Activated CD4-positive, CD25-positive, alpha-beta regulatory T cell treated with anti-CD3 and anti-CD28 coated beads, Interleukin-2, amount 50 U/mL, for 72 hours (primary cell): ENCODE data around the gene WNT7B.

Experiments used
- DNase-seq: peaks from one replicate; pipeline ENCODE4 v3.0.0; 2021

WNT7B gene

DNA sequence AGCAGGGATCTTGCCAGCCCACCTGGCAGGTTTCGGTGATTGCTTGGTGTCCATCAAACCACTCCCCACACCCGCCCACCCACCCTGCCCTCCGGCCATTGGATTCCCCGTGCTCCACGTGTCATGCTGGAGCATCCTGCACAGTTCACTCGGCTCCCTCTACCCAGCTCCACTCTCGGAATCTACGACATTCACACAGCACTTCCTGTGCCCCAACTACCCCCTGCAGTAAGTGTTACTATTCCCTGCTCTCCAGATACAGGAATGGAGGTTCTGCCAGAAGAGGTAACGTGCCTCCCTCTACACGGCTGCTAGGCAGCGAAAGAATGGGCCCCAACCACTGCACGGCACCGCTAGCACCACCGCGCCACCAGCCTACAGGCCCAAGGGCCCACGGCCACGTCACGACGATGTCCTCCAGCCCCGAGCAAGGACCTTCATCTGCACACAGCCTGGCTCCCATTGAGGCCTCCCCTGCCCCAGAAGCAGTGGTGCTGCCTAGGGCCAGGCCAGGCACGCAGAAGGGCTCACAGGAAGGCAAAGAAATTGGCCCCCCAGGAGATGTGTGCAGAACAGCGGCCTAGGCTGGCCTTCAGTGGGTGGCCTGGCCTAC is 27.6 kb downstream of the WNT7B start:
- DNase-seq, result no peak

DNA sequence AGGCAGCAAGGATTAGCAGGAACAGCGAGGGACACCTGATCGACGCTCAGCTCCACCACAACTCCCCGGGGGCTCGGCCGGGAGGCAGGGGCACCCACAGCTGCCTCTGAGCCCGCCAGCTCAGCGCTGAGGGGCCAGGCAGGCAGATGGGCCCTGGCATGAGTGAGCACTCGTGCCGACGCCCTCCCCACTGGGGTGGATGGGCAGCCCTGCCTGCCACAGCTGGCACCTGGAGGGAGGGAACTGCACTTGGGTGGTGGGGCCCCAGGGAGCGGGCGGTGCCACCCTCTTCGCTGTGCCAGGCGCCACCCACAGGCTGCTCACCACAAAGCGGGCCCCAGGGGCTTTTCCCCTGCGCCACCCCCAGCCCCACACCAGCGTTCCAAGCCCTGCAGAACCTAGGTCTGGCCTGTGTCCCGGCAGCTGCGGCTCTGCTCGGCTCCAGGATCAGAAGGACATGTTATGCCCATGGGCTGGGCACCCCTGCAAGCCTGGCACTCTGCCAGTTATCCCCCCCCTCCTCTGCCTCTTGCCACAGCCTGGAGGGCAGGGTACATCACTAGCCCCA is 28.8 kb downstream of the WNT7B start:
- DNase-seq, result no peak

DNA sequence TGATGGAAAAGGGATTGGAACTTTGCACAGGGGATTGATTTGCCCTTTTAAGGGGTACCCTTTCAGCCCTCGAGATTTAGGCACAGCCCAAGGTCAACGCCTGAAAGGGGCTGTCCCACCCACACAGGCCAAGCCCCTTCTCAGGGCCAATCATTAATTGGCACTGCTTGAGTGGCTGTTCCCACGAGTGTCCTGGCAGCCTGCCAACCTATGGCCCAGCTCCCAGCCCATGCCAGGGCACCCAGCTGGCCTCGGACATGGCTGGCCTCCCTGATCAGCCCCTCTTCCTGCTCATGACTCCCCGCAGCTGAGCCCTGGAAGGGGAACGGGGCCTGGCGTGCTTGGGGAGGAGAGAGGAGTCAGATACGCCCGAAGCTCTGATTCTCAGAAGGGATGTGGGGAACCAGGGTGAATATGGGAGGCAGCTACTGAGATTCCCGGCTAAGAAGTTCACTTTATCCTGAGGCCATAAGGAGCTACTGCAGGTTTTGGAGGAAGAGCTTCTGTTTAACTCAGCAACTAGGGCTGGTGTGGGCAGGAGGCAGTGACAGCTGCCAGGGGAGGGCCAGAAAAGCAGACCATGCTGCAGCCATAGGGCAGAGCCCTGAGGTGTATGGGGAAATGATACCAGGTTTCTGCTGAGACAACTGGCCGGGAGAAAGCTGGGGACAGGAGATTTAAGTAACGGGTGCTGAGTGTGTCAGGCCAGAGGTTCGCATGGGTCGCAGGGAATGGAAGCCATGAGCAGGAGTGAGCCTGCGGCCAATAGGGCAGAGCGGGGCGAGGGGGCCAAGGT is 30.0 kb downstream of the WNT7B start:
- DNase-seq, result no peak

DNA sequence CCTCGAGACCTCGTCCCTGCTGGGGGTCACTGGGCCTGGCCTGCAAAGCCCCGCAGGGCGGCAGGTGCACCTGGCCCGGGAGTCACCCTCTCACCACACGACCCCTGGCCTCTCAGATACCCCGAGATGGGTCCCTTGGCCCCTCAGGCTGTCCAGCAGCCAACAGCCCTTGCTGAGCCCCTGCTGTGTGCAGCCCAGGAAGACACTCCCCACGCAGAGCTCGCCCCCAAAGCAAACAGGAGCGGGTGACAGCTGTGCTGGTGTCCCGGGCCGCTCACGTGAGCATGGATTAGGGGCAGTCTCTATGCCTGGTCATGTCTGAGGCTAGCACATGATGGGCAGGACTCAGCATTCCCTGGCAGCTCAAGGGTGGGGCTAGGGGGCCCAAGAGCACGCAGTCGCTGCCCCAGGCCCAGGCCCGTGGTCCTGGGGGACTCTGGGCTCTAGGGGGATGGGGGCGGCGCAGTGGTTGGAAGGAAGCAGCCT is 31.3 kb downstream of the WNT7B start:
- no peak for DNase-seq

DNA sequence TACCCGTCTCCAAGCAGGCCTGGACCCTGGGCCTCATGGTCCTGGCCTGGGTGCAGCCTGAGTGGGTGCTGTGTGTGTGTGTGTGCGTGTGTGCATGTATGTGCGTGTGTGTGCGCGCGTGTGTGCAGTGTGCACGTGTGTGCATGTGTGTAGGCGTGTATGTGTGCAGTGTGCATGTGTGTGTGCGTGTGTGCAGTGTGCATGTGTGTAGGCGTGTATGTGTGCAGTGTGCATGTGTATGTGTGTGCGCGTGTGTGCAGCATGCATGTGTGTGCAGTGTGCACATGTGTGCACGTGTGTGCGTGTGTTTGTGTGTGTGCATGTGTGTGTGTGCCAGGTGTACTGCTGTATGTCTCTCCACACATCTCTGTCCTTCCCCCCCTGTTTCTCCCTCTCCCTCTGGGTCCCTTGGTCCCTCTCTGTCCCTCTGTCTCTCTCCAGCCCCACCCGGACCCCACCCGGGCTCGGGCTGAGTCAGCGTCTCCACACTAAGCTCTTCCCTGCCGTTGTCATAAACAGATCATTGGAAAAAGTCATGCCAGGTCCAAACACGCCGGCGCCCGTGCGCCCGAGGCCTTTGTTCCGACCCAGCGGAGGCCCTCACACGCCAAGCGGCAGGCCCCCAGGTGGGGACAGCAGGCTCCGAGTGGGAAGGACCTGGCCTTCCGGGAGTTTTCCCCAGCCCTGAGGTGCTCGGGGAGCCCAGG is 34.0 kb downstream of the WNT7B start:
- no peak for DNase-seq

DNA sequence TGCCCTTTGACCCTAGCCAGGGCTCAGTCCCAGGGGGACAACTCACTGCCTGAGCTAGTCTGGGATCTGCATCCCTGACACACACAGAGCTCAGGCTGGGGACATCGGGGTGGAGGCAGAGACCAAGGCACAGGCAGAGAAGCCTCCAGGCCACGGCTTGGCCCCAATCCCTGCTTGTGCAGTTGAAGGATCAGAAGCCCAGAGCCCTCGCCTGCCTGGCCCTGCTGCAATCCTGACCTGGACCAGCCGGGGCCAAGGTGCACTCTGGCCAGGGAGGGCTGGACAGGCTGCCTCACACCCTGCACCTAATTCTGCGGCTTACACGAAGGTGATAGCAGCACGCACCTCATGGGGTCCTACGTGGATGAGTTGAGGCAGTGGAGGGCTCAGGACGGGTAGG is 34.6 kb downstream of the WNT7B start:
- DNase-seq, result no peak

DNA sequence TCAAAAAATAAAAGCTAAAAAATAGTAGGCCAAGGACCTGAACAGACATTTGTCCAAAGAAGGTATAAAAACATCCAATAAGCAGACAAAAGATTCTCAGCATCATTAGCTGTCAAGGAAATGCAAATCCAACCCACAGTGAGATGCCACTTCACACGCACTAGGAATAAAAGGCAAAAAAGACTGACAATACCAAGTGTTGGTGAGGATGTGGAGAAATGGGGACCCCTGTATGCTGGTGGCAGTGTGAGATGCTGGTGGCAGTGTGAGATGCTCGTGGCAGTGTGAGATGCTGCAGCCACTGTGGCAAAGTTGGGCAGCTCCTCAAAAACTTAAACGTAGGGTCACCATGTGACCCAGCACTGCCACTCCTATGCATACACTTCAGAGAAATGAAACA is 38.0 kb downstream of the WNT7B start:
- DNase-seq, result no peak

DNA sequence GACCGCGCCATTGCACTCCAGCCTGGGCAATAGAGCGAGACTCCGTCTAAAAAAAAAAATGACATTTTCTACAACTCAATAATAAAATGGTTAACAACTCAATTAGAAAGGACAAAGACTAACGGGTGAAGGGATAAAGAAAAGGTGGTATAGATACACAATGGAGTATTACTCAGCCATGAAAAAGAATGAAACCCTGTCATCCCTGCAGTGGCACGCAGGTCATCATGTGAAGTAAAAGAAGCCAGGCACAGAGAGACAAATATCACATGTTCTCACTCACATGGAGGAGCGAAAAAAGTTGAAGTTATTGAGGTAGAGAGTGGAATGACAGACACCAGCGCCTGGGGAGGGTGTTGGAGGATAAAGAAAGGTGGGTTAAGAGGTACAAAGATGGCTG is 39.0 kb downstream of the WNT7B start:
- no peak for DNase-seq

DNA sequence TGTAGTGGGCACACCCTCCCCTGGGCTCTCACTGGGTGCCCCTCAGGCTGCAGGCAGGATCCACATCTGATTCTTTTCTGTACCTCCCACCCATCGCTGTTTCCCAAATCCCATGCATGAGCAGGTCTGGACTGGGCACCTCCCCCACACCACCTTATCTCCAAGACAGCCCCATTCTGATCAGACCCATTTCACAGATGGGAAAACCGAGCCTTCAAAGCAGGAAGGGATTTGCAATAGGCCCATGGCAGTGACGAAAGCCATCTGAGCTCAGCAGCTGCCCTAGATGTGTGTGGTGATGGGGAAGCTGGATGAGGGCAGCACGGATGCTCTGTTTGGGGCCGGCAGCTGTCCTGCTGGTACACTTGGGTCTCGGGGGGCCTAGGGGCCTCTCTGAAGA is 41.4 kb downstream of the WNT7B start:
- no peak for DNase-seq

DNA sequence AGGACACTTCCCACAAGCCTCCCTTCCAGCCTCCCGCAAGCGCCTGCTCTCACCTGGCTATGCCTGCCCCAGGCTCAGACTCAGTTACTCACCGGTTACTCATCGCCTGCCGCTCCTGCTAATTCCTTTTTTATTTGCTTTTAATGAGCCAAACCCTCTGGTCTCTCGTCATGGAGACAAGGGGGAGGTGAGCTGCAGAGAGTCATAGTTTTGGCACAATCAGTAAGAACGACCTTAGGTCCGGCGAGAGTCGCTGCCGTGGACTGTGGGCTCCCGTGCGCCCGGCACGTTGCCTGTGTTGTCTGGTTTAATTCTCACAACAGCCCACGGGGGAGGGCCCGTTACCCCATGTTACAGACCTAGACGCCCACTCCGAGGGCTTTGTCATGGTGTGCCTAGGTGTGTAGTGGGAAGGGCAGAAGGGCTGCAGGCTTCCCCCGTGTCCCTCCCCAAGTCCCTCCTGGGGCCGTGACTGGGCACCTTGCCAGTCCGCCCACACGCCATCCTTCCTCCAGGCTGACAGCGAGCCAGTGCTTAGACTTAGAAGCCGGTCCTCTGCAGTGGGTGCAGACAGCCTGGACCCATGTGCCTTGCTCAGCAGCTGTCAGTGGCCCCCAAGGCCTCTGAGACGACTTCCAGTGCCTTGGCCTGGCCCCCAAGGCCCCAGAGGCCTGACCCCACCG is 42.2 kb downstream of the WNT7B start:
- no peak for DNase-seq

DNA sequence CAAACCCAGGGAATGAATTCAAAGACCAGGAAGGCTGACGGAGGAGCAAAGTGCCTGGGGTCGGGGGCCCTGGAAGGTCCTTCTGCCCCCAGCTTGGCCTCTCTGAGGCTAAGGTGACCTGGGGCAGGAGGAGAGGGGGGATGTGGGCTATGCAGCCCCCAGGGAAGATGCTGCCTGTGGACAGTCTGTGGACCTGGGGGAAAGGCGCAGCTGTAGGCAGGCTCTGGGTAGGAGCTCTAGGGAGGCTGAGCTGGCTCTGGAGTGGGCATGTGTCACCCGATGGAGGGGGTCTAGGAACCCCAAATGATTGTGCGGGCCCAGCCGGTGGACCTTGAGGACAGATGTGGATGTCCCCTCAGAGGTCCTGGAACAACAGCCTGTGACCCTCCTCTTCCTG is 42.8 kb downstream of the WNT7B start:
- no peak for DNase-seq

DNA sequence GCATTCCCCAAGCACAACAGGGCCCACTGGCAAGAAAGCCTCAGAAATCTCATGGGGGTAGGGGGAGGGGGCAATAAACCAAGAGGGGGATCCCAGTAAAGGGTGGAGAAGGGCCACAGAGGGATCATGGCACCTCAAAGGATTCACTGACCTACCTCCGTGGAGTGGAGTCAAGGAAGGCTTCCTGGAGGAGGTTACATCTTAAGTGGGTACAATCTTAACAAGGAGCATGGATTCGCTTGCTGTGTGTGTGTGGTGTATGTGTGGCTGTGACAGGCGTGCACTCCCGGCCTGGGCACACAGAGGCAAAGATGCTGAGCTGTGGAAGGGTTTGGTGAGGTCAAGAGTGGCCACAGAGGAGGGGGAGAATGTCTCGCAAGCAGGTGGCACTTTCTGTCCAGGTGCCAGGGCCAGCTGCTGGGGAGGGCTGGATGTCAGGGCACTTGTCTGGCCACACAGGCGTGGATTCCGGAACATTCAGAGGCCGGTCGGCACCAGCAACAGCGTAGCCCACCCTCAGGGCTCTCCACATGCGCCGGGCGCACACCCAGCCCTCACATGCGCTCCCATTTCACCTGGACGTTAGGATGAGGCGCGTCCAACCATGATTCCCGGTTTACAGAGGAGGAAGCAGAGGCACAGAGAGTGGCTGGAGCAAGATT is 43.3 kb downstream of the WNT7B start:
- DNase-seq, result no peak

DNA sequence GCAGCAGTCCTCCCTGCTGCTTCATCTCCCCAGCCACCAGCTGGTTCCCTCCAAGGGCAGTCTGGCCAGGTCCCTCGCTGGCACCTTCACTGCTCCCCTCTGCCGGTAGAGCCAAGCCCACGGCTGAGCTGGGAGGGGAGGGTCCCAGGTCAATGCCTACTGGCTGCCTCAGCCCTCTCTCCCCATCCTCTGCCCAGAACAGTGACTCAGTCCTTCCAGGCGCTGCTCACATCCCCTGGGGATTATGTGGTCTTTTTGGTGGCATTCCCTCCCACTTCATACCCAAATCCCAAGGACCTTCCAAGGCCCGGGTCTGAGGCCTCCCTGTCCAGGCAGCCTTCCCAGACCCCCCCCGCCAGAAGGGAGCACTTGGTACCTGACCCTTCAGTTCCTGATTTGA is 44.9 kb downstream of the WNT7B start:
- no peak for DNase-seq

DNA sequence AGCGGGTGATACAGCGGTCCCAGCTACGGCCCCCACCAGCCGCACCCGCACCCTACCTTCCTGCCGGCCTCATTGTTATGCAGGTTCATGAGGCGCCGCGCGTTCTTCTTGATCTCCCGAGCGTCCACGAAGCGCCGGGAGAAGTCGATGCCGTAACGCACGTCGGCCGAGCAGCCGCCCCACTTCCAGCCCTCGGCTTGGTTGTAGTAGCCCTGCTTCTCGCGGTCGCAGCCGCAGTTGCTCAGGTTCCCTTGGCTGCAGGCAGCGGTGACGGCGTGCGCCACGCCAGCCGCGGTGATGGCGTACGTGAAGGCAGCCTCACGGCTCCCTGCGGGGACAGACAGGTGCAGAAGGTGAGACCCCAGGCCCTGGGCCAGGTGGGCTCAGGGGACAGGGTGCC is 45.9 kb downstream of the WNT7B start:
- DNase-seq, result no peak

DNA sequence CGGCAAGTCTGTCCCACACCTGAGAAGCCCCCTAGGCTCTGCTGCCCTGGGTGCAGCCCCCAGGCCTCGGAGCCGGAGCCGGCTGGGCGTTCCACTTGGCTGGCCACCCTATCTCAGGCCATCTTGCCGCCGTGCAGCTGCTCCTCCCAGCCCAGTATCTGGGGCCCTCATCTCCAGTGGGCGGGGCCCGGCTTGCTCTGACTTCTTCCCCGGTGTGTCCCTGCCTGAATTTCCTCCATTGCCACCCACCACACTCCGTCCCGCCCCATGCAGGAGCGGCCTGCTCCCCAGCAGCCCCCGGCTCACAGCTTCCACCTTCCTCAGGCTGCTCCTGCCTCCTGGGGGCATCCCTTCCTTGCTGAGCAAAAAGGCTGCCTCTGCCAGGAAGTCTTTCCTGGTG is 46.6 kb downstream of the WNT7B start:
- DNase-seq, result no peak

DNA sequence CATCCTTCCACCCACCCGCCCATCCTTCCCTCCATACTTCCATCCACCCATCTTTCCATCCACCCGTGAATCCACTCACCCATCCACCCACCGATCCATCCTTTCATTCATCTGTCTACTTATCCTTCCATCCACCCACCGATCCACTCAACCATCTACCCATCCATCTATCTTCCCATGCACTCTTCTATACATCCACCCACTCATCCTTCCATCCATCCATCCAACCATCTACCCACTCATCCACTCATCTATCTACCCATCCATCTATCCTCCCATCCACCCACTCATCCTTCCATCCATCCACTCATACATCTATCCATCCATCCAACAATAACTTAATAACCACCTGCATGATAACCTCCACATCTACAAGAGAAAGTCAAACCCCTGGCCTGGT is 47.3 kb downstream of the WNT7B start:
- DNase-seq, result no peak

DNA sequence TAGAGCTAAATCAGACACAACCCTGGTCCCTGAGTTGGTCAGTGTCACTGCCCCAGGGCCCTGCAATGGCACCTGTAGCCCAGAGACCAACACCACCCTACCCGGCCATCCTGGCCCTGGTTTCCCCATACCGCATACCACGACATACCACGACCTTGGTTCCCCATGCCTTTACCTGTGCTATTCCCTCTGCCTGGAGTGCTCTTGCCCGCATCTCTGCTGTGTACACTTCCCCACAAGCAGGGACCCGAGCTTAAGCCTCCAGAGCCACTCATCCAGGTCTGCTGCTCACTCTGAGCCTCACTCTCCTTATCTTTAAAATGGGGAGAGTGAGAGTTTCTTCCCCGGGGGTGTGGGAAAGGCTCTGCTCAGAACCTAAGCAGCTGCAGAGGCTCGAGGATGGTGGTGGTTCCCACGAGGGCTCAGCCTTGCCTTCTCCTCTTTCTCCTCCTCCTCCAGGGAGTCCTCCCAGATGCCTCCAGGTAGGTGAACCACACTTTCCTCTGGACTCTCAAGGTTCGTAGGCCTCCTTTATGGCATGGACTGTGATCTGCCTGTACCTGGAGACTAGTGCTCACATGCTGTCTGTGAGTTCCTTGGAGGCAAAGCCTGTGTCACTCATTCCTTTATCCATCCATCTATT is 48.1 kb downstream of the WNT7B start:
- DNase-seq, result no peak

DNA sequence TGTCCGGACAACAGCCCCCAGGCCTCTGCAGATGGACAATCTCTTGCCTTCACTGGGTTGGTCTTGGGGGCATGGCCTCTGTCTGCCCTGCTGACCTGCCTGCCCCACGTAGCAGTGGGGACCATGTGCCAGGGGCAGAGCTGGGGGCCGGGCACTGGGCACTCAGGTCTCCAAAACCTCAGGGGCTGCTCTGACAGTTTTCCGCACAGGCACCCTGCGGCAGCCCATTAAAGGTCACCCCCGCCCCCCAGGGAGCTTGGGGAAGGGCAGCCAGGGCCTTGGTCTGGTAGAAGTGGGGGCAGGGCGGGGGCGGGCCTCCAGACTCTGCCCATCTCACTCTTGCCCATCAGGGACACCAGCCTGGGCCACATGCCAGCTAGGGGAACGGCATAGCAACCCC is 49.9 kb downstream of the WNT7B start:
- DNase-seq, result no peak

DNA sequence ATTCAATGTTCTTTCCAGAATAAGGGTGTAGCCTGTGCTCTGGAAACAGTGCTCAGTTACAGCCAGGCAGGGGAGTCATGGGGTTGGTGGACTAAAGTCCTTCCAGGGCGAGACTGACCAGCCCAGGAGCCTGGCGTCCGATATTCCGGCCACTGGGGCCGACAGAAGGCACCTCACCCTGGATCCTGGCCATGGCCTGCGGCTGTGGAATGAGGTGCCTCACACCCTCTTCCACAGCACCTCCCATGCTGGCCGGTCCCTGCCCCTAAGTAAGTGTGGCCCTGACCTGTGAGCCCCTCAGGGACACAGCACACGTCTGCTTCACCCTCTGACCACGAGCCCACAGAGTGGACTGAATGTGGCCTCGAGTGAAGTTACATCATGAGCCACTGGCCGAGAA is 50.5 kb downstream of the WNT7B start:
- DNase-seq, result no peak

DNA sequence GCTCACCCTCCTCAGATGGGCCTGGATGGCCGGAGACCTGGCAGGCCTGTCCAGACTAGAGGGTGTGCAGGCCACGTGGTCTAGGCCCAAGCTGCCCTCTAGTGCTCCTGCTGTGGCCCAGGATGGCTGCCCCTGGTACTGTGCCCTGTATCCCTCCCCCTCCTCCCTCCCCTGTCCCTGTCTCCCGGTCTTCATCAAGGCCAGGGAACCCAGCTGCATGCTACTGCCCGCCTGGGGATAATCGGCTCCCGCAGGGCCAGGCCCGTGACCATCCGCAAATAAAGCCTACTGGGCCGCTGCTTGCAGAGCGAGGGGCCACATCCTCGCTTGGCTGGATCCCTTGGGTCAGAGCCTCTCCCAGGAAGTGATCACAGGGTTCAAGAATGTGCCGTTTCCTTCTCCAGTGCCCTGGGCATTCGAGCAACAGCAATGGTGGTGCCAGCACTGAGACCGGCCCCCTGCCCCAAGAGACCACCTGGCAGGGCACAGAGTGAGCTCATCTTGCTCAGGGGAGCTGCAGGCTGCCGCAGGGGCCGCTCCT is 51.1 kb downstream of the WNT7B start:
- no peak for DNase-seq

DNA sequence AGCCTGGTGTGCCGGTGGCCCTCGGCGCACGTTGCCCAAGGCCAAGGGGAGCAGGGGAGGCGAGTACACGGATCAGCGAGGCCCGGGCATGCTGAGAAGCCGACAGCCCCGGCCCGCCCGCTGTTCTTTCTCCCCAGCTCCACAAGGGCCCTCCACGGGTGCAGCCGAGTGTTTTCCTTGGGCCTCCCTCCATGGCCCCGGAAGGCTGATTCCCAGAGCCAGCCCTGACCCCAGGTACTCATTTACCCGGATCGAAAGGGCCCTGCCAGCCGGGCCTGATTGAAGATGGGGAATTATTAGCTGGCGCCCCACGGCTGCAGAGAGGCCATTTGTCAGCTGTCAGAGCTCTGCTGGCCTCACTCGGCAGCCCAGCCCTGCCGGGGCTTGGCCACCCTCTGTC is 53.1 kb downstream of the WNT7B start:
- DNase-seq, result no peak

DNA sequence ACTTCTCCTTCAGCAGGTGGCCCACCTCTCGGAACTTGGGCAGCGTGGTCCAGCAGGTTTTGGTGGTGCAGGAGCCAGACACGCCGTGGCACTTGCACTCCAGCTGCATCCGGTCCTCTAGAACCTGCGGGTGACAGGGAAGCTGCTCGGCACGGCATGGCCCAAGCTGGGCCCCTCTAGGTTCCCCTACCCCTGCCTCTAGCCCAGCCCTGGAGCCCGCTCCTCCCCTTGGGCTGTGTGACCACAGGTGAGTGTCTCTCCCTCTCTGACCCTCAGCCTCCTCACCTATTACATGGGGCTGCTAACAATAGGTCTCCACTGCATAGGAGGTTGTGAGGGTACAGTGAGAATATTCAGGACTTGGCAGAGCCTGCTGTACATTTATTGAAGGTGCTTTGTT is 53.8 kb downstream of the WNT7B start:
- DNase-seq, result no peak
